ENCODE measurements around the gene MAP3K14.

DNA sequence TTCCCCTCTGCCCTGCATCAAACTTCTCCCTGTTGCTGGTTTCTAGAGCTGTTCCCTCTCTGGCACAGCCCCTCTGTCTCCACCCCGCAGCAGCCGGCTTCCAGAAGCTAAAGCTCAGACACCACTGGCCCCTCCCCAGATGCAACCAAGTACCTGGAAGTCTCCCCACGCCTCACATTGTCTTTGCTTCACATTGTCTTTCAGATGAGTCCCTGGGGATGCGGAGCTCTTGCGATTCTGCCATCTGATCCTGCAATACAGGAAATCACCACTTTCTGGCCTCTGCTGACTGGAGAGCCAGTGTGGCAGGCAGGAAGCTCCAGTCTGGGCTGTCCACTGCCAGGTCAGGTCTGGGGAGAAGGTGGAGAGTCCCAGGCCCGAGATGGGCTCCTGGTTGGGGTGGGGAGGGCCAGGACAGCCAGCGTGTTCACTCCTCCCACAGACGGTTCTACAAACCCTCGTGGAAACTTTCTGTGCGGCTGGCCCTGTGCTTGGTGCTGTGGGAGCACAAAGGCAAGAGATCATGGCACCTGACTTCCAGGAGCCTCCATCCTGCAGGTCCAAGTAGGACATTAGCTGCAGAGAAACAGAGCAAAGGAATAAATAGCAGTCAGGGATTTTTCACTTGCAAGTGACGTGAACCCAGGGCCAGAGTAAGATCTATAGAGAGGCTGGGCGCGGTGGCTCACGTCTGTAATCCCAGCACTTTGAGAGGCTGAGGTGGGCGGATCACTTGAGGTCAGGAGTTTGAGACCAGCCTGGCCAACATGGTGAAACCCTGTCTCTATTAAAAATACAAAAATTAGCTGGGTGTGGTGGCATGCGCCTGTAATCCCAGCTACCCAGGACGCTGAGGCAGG lies 47.9 kb upstream of the MAP3K14 start:
- TF ChIP-seq POLR2A (IDR thresholded peaks at IDR 0.05; ENCODE audit: low read depth, low read length), result no peak
- no peak for TF ChIP-seq POLR2AphosphoS5 (IDR thresholded peaks at IDR 0.05; ENCODE audit: low read depth, low read length)
- no peak for TF ChIP-seq TAF1 (IDR thresholded peaks at IDR 0.05; ENCODE audit: borderline replicate concordance, low read depth, low read length)

Measured in GM12892 (cell line).